Thymus (tissue), 11 donors: ENCODE data around the gene KCNQ1. TPM values are rescaled to one million over a fixed set of nuclear protein-coding genes. Genes with fewer than 3 reads are reported as not detected.

ENCODE experiments used
- DNase-seq, 9 donors: peaks; one replicate each; pipeline ENCODE4 v3.0.0-alpha.2; 2013; ENCODE audit warnings: low spot score in 9 of 9, low read depth in 6 of 9, missing footprints in 1 of 9
- H3K27ac ChIP-seq, 2 donors: one replicate each; pipeline ENCODE4 v1.5.1; 2013; ENCODE audit warnings: control low read depth in 1 of 2, low read depth in 1 of 2, low read length in 1 of 2, mild to moderate bottlenecking in 1 of 2, moderate library complexity in 1 of 2
- H3K27me3 ChIP-seq, 2 donors: one replicate each; pipeline ENCODE4 v1.5.1; 2013; ENCODE audit warnings: low read length in 1 of 2; ENCODE audit not compliant: control insufficient read depth in 2 of 2, insufficient read depth in 1 of 2
- H3K36me3 ChIP-seq, 2 donors: one replicate each; pipeline ENCODE4 v1.5.1; 2013; ENCODE audit warnings: low read length in 1 of 2, mild to moderate bottlenecking in 1 of 2, moderate library complexity in 1 of 2; ENCODE audit not compliant: control insufficient read depth in 2 of 2, insufficient read depth in 2 of 2
- H3K4me1 ChIP-seq, 2 donors: one replicate each; pipeline ENCODE4 v1.5.1; 2013; ENCODE audit warnings: low read length in 2 of 2; ENCODE audit not compliant: control insufficient read depth in 2 of 2, insufficient read depth in 2 of 2
- H3K4me3 ChIP-seq, 2 donors: one replicate each; pipeline ENCODE4 v1.5.1; 2013; ENCODE audit warnings: low read length in 2 of 2, control low read depth in 1 of 2, mild to moderate bottlenecking in 1 of 2
- H3K9me3 ChIP-seq, 2 donors: one replicate each; pipeline ENCODE4 v1.5.1; 2013; ENCODE audit warnings: low read length in 1 of 2, mild to moderate bottlenecking in 1 of 2; ENCODE audit not compliant: control insufficient read depth in 2 of 2, insufficient read depth in 1 of 2
- WGBS: extraction: QIAGEN DNeasy Blood & Tissue Kit; methylation state at CpG from one replicate; pipeline ENCODE4 v1.1.7; 2013; 5-methylcytosine and 5-hydroxymethylcytosine counted together
- polyA plus RNA-seq: library from polyadenylated mRNA; stranded (reverse); fragments of 200-250 nt; gene quantifications from one replicate; pipeline ENCODE4 v1.2.3, GENCODE V29; 2013
- total RNA-seq: library from RNA; stranded (reverse); fragments of 120-200 nt; gene quantifications from one replicate; pipeline ENCODE4 v1.2.4, GENCODE V29; 2013
- donor health status: healthy.

Gene KCNQ1
- total and polyA plus RNA-seq, 2 donors: 0.94 to 3.7 TPM

- Histone ChIP-seq H3K4me1 (no peaks in the 10 kb centered on the region), H3K27ac (no peak overlapping the region), H3K27me3 (no peaks in the 10 kb centered on the region), H3K36me3 (no peaks in the 10 kb centered on the region), H3K9me3 (peaks cover 0 to 11% of the 10 kb centered on the region in 2 donors), H3K4me3 (no peak overlapping the region)
- DNase-seq: no peak
- 94% methylated on average over 5 of the region's 5 CpGs for WGBS
Observed at GRCh38 chr11:2567026-2567671, 122.3 kb downstream of the KCNQ1 start.

GRCh38 chr11:2569321-2569721, 124.5 kb downstream of the KCNQ1 start:
- peaks cover 0 to 11% of the 10 kb centered on the region in 2 donors for H3K9me3 ChIP-seq
- DNase-seq: no peak
- H3K27me3 ChIP-seq: no peaks in the 10 kb centered on the region
- H3K36me3 ChIP-seq: no peaks in the 10 kb centered on the region
- no peak overlapping the region for H3K27ac ChIP-seq
- no peak overlapping the region for H3K4me3 ChIP-seq
- no peaks in the 10 kb centered on the region for H3K4me1 ChIP-seq
- WGBS: 56% methylated on average over 14 of the region's 14 CpGs

GRCh38 chr11:2569731-2570210, 125.0 kb downstream of the KCNQ1 start:
- H3K4me3 ChIP-seq: no peak overlapping the region
- H3K27me3 ChIP-seq: no peaks in the 10 kb centered on the region
- no peaks in the 10 kb centered on the region for H3K36me3 ChIP-seq
- H3K4me1 ChIP-seq: no peaks in the 10 kb centered on the region
- DNase-seq: no peak
- 99% methylated on average over 10 of the region's 10 CpGs for WGBS
- peaks cover 0 to 11% of the 10 kb centered on the region in 2 donors for H3K9me3 ChIP-seq
- H3K27ac ChIP-seq: no peak overlapping the region

GRCh38 chr11:2570211-2570811, 125.5 kb downstream of the KCNQ1 start:
- H3K27ac ChIP-seq: no peak overlapping the region
- H3K36me3 ChIP-seq: no peaks in the 10 kb centered on the region
- WGBS: 97% methylated on average over 26 of the region's 26 CpGs
- H3K27me3 ChIP-seq: no peaks in the 10 kb centered on the region
- H3K9me3 ChIP-seq: peaks cover 0 to 11% of the 10 kb centered on the region in 2 donors
- no peak overlapping the region for H3K4me3 ChIP-seq
- no peaks in the 10 kb centered on the region for H3K4me1 ChIP-seq
- DNase-seq: no peak

GRCh38 chr11:2570841-2571597, 126.2 kb downstream of the KCNQ1 start:
- 97% methylated on average over 25 of the region's 25 CpGs for WGBS
- no peak overlapping the region for H3K27ac ChIP-seq
- H3K27me3 ChIP-seq: no peaks in the 10 kb centered on the region
- H3K9me3 ChIP-seq: peaks cover 0 to 11% of the 10 kb centered on the region in 2 donors
- H3K36me3 ChIP-seq: no peaks in the 10 kb centered on the region
- H3K4me1 ChIP-seq: no peaks in the 10 kb centered on the region
- DNase-seq: no peak
- H3K4me3 ChIP-seq: no peak overlapping the region

GRCh38 chr11:2571598-2572281, 126.9 kb downstream of the KCNQ1 start:
- Histone ChIP-seq H3K4me3 (no peak overlapping the region), H3K36me3 (no peaks in the 10 kb centered on the region), H3K27ac (no peak overlapping the region), H3K4me1 (no peaks in the 10 kb centered on the region), H3K9me3 (peaks cover 0 to 11% of the 10 kb centered on the region in 2 donors), H3K27me3 (no peaks in the 10 kb centered on the region)
- WGBS: 98% methylated on average over 23 of the region's 23 CpGs
- DNase-seq: no peak

- Histone ChIP-seq H3K27ac (no peak overlapping the region), H3K9me3 (peaks cover 0 to 11% of the 10 kb centered on the region in 2 donors), H3K27me3 (no peaks in the 10 kb centered on the region), H3K4me3 (no peak overlapping the region), H3K36me3 (no peaks in the 10 kb centered on the region), H3K4me1 (no peaks in the 10 kb centered on the region)
- 98% methylated on average over 33 of the region's 33 CpGs for WGBS
- DNase-seq: no peak
Observed at GRCh38 chr11:2572491-2573239, 127.9 kb downstream of the KCNQ1 start.

- Histone ChIP-seq H3K4me1 (no peaks in the 10 kb centered on the region), H3K4me3 (no peak overlapping the region), H3K36me3 (no peaks in the 10 kb centered on the region), H3K9me3 (peaks cover 0 to 11% of the 10 kb centered on the region in 2 donors), H3K27me3 (no peaks in the 10 kb centered on the region), H3K27ac (no peak overlapping the region)
- DNase-seq: no peak
- WGBS: 95% methylated on average over 28 of the region's 28 CpGs
Observed at GRCh38 chr11:2573240-2574042, 128.6 kb downstream of the KCNQ1 start.
